ENCODE results near the gene CRACR2B.

CRACR2B gene

DNA sequence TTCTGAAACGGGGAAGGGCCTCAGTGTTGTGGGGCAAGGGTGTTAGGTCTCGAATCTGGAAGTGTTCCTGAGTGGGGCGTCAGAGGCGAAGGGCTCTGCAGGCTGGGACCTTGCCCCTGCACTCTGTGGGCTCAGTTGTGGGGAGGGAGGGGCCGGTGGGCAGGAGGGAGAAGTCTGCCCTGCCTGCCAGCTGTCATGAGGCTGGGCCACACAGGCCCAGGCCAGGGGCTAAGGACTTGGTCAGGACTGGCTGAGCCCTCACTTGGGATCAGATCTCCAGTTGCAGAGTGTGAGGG, at the start of gene CRACR2B:
TSS of gene CRACR2B (plus strand) at position 23 of the 296 bp plus-strand sequence. CDS start 689 bp downstream, outside the sequence.
- peak; percentile 48 for DNase-seq

DNA sequence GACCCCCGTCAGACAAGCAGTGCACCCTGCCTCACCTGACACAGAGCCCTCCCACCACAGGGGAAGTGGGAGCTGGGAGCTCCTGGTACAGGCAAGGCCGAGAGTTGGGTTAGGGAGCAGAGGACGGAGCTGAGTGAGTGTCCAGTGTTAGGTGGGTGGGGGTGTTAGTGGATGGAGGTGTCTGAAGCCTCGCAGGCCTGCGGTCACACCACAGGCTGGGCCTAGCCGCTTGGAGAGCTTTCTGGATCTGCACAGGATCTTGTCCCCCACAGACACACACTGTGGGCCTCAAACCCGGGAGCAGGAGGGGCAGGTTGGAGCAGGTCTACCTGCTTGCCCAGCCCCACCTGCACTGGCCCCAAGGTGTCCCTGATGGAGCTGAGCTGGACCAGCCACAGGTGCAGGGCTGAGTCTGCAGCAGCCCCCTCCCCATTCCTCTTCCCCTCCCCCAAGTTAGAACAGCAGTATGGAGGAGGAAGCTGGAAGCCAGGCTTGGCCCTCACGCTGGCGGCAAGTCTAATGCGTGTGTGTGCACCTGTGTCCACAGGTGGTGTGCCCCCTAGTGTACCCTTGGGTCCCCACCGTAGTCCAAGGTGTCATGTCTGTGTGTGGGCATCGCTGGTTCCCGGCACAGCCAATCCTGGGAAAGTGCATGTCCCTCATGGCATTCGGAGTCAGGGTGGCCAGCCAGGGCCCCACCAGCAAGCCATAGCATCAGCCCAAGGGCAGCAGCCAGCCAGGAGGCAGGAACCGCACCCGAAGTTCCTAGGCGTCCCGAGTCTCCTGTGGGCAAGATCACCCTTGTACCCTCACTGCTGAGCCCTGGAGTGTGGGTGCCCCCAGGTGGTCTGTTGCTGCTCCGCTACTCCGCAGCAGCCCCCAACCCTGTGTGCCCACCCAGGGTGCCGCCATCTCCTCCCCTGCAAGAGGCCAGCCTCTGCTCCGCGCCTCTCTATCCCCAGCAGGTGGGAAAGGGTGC, 48.5 kb upstream of the CRACR2B start:
- no peak for DNase-seq

DNA sequence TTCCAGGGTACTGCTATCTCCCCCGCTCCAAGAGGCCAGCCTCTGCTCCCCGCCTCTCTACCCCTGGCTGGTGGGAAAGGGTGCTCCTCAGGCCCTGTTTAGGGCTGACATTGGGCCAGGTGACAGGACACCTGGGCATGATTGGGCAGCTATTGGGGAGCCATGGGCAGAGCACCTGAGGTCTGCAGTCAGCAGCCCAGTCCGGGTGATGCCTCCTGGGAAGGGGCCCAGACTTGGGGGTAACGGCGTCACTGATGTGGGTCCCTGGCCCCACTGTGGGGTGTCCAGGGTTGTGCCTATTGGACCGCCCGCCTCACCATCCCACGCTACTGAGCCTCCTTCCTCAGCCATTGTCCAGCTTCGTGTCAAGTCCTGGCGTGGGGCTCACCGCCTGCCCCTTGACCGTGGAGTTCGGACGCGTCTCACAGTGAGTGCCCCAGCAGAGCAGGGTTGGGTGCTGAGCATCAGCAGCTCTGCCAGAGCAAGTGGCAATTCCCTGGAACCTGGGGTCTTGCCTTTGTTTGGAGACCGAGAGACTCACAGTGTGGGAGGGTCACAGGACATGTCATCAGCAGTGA, 47.7 kb upstream of the CRACR2B start:
- no peak for DNase-seq

DNA sequence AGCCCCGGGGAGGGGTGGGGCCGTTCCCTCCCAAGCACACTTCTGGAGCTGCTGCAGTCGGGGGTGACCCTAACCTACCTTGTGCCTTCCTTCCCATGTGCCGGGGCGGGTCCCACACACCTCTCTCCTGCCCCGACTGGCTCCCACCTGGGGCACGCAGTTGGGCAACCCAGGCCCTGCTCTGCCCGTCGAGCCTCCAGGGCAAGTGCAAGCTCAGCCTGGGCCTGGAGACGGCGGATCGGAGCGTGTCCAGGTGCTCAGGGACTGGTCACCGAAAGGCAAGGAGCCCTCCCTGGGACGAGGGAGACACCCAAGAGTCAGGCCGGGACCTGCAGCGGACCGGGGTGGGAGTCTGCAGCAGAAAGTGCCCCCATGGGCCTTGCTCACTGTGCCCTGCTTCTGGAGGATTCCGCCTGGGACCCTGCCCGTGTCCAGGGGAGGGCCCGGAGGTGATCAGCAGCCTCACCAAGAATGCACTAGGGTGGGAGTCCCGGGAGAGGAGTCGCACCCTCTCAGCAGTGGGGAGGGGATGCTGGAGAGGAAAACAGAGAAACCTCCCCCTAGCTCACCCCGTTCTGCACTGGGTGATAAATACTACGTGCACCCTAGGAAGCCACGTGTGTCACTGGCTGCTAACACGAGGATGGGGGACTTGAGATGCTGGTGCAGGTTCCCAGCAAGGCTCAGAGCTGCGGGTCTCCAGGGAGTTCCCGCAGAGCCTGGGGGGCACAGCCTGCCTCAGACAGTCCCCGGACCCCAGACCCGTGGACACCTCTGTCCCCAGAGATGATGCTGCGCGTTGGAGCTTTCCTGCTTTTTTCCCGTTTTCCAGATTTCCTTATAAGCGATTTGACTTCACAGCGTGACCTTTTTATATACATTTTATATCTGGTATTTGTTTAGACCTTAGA, 45.2 kb upstream of the CRACR2B start:
- no peak for DNase-seq

DNA sequence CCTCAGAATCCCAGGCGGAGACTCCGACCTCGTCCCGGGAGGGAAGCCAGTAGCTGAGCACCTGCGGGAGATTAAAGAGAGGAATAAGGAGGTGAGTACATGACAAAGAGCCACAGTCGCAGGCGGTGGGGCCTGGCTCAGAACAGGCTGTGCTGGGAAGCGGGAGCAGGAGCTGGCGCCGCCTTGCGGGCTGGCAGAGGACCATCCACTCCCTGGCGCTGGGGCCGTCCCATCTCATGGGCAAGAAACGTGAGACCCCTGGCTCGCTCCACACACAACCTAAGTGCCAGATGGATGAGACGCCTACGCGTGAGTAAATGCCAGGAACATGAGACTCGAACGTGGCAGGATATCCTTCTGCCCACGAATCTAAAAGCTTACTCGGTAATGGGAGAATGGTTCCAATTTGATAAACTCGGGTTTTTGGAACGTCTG, 44.1 kb upstream of the CRACR2B start:
- peak; percentile 54 for DNase-seq

DNA sequence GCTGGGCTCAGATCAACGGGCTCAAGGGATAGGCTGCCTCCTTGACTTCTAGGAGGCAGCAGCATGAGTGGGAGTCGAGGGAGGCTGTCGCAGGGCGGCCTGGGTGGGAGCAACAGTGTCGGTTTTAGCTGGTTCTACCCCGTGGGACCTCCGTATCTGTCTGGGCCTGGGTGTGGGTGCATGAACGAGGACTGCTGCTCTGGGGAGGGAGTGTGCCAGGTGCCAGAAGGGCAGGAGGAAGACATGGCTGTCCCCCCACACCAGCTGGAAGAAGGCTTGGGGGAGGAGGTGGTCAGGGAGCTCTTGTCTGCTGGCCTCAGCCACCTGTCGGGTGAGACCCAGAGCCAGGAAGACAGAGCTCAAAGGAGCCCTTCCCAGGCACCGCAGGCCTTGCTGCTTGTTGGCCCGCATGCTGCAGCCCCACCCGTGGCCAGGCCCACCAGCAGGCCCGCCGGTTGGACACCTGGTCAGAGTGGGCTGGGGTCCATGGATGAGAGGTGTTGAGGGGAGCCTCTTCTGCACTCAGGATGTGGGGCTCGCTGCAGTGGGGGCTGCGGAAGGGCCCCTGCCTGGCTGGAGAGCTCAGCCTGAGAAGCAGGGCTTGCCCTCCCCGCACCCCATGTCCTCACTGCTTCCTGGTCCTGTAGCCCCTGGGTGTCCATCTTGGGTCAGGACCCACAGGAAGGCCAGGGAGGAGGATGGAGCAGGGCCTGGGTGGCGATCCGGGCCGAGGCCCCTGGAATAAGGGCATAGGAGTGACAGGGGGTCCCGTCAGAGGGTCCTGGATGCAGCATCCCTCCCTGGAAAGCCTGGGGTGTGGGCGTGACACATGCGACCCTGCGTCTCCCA, 41.3 kb upstream of the CRACR2B start:
- DNase-seq, result no peak

DNA sequence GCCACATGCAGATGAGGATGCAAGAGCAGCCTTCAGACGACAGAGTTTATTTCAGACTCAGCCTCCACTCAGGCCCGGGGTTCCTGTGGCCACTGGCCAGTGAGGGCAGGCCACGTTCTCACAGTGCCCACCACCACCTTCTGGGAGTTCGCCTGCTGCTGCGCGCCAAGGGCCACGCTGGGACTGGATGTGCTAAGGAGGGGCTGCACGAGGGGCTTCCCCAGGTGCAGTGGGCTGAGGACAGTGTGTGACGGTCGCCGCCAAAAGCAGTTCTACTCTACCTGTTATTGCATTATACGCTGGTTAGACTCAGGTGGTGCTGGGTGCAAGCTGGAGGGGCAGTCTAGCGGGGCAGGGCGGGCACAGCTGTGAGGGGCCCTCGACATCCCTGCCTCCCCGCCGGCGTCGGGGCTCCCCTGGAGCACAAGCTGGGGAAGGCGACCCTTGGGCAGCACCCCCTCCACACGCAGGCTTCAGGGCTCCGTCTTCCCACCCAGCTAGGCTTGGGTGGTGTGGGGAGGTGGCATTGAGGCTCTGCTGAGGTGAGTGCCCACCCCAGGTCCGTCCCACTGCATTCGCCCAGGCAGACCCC, 40.5 kb upstream of the CRACR2B start:
- no peak for DNase-seq

DNA sequence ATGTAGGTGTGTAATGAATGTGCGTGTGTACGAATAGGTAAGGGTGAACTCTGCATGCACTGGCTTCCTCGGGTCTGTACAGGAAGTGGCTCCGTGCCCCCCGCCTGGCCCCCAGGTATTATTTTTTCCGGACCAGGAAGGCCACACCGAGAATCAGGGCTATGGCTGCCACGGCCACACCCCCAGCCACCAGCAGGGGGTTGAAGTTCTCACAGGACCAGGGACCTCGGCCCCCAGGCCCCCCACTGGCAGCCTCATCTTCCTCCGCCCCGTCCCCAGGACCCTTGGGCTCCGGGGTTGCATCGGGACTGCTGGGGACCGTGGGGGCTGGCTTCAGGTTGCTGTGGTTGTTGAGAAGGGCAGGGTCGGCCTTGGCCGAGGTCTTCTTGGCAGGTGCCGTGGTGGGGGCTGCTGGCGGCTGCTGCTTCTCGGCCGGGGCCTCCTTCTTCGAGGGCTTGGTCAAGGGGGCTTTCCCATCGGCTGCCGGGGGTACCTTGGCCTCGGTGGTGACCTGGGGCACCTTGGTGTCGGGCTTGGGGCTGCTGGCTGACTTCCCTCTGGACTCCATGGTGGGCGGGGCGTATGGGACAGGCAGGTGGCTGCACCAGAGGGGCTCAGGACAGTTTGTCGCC, 39.6 kb upstream of the CRACR2B start:
- DNase-seq, result no peak

DNA sequence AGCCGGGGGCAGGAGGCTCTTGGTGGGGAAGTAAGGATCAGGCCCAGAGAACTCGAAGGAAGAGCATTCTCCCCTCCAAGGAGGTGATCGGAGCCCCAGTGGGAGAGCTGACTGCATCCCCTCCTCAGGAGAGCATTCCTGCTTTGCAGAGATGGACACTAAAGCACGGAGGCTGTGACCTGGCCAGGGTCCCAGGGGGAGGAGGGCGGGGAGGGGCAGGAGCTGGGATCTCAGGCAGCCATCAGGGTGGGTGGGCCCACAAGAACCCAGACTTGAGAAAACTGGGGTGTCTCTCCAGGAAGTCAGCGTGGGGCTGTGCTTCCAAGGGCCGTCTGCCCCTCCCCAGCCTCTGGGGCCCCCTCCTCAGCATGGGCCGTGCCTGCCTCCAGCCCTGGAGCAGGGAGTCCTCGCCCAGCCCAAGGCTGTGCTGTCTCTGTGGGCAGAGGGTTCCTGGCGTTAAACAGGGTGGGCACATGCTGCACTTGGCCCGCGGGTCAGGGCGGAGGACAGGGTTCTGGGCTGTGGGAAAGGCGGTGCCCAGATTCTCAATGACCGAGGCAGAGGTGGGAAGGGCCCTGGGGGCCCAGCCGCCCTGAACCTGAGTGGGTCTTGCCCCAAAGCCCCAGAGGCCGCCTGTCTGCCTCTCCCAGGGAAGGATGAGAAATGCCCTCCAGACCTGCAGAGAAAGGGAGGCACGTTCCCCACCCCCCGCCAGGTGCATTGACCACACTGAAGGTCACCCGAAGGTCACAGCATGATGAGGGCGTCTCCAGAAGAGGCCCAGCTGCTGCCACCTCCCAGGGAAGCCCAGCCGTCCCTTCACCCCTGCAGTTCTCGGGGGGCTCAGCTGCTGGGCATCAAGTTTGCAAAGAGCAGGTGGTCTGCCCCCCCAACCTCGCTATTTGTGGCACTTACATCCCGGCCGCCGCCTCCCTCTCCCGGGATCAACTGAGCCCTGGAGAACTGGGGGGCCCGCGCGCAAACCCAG, 38.5 kb upstream of the CRACR2B start:
- DNase-seq, result no peak

DNA sequence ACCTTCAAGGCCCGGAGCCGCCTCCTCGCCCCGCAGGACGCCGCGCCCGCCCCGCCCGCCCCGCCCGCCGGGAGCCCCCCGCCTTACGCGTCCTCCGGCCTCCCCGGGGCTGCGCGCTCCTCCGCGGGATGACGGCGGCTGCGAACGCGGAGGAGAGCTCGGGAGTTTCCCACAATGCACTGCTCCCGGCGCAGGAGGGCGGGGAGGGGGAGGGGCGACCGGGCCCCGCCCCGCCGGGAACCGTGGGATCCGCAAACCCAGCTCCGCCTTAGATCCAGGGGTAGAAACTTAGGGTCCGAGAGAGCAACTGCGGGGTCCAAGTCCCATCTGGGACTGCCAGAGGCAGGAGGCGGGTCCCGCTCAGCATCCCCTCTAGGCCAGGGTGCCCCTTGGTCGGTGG, 37.8 kb upstream of the CRACR2B start, which contains the start of gene CEND1:
TSS of gene CEND1 (minus strand) at position 148 of the 400 bp plus-strand sequence. CDS start 1,514 bp downstream, outside the sequence.
- DNase-seq, result no peak

DNA sequence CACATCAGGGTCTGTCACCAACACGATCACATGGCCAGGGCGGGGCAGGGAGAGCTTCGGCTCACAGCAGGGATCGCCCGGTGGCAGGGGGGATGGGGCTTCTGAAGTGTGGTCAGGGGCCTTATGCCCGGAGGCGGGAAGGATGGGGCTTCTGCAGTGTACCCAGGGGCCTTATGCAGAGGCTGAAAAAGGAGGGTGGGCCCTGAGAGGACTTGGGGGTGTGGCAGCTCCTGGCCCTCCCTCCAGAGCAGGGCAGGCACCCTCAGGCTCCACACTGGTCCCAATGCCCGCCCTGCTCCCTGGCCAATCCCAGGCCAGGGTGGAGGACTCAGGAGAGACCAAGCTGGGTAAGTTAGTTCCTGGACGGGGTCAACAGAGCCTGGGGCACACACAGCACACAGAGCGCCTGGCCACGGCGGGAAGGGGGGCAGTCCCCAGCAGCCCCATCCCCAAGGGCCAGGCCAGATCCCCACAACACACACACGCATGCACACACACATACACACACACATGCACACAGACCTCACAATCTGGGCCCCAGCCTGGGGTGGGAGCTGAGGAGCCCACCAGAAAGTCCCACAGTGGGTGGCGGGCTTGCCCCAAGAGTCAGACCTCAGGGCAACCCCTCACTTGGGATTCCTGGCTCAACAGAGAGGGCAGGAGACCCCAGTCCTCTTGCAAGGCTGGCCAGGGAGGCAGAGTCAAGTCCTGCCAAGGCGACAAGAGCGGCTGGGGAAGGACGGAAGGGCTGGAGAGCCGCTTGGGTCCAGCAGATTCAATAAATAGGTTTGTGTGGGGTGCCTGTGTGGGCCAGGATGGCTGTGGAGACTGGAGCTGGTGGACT, 36.8 kb upstream of the CRACR2B start:
- DNase-seq, result no peak

DNA sequence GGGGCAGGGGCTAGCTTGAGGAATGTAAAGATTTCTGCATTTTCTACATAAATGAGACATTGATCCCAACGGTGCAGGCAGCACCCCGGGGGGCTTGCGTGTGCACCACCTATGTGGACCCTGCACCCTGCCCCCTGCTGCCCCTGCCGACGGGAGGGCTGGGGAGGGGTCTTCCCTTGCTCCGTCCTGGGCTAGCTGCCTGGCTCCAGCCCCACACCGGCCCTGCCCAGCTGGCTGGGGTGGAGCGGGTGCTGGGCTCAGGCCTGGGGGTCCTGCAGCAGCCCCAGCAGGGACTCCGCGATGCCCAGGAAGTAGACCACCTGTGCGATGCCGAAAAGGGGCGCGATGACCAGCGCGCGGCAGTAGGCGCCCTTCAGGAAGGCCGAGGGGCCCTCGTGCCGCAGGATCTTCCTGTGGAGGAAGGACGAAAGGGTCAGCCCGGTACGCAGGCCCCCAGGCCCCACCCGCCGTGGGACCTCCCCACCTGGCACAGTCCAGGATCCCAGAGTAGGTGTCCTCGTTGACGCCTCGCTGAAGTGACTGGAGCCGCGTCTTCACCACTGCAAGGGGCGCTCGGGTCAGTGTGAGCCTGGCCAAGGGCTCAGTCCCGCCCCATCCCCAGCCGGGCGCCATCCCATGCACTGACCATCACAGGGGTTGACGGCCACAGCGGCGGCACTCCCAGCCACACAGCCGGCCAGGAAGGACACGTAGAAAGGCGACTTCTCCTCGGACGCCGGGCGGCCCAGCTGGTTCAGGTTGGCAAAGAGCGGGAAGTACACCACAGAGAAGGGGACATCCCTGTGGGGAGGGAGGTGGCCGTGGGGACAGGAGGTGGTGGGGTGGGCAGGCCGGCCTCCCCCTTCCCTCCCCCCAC, 35.8 kb upstream of the CRACR2B start:
- DNase-seq, result no peak

DNA sequence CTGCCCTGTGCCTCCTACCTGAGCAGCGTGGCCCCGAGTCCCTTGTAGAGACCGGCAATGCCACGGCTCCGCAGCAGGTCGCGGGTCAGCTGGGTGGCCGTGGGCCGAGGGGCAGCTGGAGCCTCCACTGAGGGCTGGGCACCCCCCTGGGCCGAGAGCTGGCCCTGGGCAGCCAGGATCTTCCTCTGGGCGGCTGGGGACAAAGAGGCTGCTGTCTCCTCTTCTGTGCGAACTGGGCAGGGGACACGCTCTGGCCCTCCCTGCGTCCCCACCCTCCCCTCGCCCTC, 35.2 kb upstream of the CRACR2B start:
- no peak for DNase-seq

DNA sequence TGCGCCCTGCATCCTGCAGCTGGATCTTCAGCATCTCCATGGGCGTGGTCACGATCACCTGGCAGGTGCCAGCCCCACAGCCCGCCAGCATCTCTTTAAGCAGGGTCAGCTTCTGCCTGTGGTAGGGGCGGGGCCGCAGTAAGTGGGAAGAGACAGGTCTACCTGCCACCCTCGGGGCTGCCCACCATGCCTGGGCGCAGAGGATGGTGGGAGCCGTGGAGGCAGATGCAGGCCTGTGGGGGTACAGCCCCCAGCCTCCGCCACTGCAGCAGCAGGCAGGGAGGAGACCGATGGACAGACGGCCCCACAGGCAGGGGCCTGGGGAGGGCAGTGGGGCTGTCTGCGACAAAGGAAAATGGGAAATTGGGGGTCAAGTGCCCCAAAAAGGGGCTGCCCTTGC, 34.8 kb upstream of the CRACR2B start:
- no peak for DNase-seq

DNA sequence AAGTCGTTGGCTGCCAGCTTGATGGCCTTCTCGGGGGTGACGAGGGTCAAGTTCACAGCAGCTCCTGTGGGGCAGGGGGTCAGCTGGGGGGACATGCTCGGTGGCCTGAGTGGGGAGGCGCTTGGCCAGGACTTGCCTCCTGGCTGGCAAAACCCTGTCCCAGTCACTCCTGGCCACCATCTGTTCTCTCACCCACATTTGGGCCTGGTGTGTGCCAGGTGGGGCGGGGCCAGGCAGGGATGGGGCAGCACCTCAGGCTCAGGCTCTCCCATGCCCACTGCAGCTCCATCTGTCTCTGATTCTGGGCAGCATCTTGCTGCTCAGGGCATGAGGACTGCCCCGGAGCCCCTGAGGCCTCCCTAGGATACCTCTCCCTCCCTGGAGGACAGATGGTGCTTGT, 34.2 kb upstream of the CRACR2B start:
- DNase-seq, result no peak

DNA sequence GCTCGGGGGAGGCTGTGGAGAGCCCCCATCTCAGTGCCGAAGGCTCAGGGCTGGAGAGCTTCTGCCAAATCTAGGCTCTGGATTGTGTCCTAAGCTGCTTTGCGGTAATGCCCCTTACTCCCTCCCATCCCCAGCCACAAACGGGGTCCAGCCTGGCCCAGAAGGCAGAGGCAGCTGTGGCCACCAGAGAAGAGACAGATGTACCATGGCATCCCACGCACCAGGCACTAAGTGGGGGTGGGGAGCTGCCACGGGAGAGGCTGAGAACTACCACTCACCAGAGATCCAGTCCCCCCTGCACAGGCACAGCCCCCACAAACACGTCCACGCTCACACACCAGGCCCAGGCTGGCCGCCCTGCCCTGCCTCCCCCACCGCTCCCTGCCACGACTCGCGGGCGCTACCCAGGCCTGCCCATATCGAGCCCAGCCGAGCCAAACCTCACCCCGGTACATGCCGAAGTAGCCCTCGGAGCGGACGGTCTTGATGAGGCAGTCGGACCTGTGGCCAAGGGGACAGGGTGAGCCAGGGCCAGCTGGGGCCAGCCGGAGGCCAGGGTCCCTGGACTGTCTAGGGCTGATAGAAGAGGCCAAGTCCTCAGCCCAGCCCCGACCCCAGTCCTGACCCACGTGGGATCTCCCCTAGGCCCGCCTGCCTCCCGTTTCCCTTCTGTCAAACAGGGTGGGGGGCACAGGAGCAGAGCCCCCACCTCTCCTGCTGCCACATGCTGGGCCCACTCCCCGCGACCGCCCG, 33.5 kb upstream of the CRACR2B start:
- DNase-seq, result no peak

All from DMS153 (cell line).